CD4-positive, alpha-beta T cell treated with Interleukin-6 for 4 hours (primary cell): ENCODE measurements around the gene ANHX.
"Not testable (repeated sequence)": the region's sequence is repeated elsewhere in the genome, so short reads cannot be mapped to it uniquely, and the experiment has no call there.

Source experiments
- DNase-seq: peaks from one replicate; pipeline ENCODE4 v3.0.0-alpha.2; 2020; ENCODE audit warnings: mixed read lengths

The ANHX gene

GRCh38 chr12:133235401-133236112, at the start of gene ANHX:
Gene ANHX (minus strand): TSS chr12:133235877. CDS start chr12:133234356, 1,521 bp downstream.
- no peak for DNase-seq

- not testable (repeated sequence) for DNase-seq
Observed at GRCh38 chr12:133264668-133265067, 29.0 kb upstream of the ANHX start.

GRCh38 chr12:133264173-133264572, 28.5 kb upstream of the ANHX start:
- no peak for DNase-seq

GRCh38 chr12:133256321-133256720, 20.6 kb upstream of the ANHX start:
- no peak for DNase-seq

- DNase-seq, result not testable (repeated sequence)
Observed at GRCh38 chr12:133255833-133256232, 20.2 kb upstream of the ANHX start.

GRCh38 chr12:133251732-133252131, 16.1 kb upstream of the ANHX start:
- no peak for DNase-seq

- DNase-seq, result no peak
Observed at GRCh38 chr12:133236556-133236955, 879 bp upstream of the ANHX start.

- no peak for DNase-seq
Observed at GRCh38 chr12:133236144-133236543, 467 bp upstream of the ANHX start.

- DNase-seq, result no peak
Observed at GRCh38 chr12:133234971-133235370, 706 bp downstream of the ANHX start.

- no peak for DNase-seq
Observed at GRCh38 chr12:133233993-133234564, 1.6 kb downstream of the ANHX start.

- DNase-seq, result no peak
Observed at GRCh38 chr12:133233006-133233405, 2.7 kb downstream of the ANHX start.

- DNase-seq, result no peak
Observed at GRCh38 chr12:133231001-133231400, 4.7 kb downstream of the ANHX start.

GRCh38 chr12:133227281-133227852, 8.3 kb downstream of the ANHX start:
- no peak for DNase-seq

- no peak for DNase-seq
Observed at GRCh38 chr12:133226690-133227089, 9.0 kb downstream of the ANHX start.

- no peak for DNase-seq
Observed at GRCh38 chr12:133225527-133225926, 10.2 kb downstream of the ANHX start.

- DNase-seq, result no peak
Observed at GRCh38 chr12:133222211-133222610, 13.5 kb downstream of the ANHX start.

GRCh38 chr12:133221241-133221640, 14.4 kb downstream of the ANHX start:
- DNase-seq, result no peak

GRCh38 chr12:133220521-133220920, 15.2 kb downstream of the ANHX start:
- no peak for DNase-seq

GRCh38 chr12:133217219-133217618, 18.5 kb downstream of the ANHX start:
- no peak for DNase-seq

GRCh38 chr12:133215724-133216123, 20.0 kb downstream of the ANHX start:
- DNase-seq, result no peak

GRCh38 chr12:133206390-133206789, 29.3 kb downstream of the ANHX start:
- DNase-seq, result no peak

GRCh38 chr12:133204264-133204603, 31.4 kb downstream of the ANHX start:
- no peak for DNase-seq

GRCh38 chr12:133203344-133204263, 32.1 kb downstream of the ANHX start:
- no peak for DNase-seq
